Type B pancreatic cell (in vitro differentiated cells): ENCODE measurements around the gene SKAP1. TPM values are rescaled to one million over a fixed set of nuclear protein-coding genes. Genes with fewer than 3 reads are reported as not detected.

Experiments
- DNase-seq: peaks from one replicate; pipeline ENCODE4 v3.0.0; 2021; ENCODE audit warnings: mixed read lengths; ENCODE audit not compliant: unreplicated experiment; ENCODE audit errors: extremely low spot score
- H3K27ac Mint-ChIP-seq: 2 replicates; pipeline ENCODE4 v1.8.0; 2021; ENCODE audit warnings: mild to moderate bottlenecking, mixed read lengths
- H3K27me3 Mint-ChIP-seq: 2 replicates; pipeline ENCODE4 v1.8.0; 2021; ENCODE audit warnings: mixed read lengths
- H3K36me3 Mint-ChIP-seq: 2 replicates; pipeline ENCODE4 v1.8.0; 2021; ENCODE audit warnings: mixed read lengths
- H3K4me1 Mint-ChIP-seq: one replicate; pipeline ENCODE4 v1.8.0; 2021; ENCODE audit warnings: mixed read lengths; ENCODE audit not compliant: unreplicated experiment
- H3K4me3 Mint-ChIP-seq: 2 replicates; pipeline ENCODE4 v1.8.0; 2021; ENCODE audit warnings: mild to moderate bottlenecking, mixed read lengths
- H3K9me3 Mint-ChIP-seq: 2 replicates; pipeline ENCODE4 v1.8.0; 2021; ENCODE audit warnings: mixed read lengths
- total RNA-seq: library from RNA; stranded (reverse); gene quantifications from 2 replicates; pipeline ENCODE4 v1.2.1, GENCODE V29; 2021; ENCODE audit warnings: low replicate concordance
- TF ChIP-seq, protein P1 (sequence below): fragments of 200-600 bp; sonication (generic); conservative IDR thresholded peaks from 2 replicates; pipeline ENCODE4 v1.5.0; 2021; ENCODE audit warnings: antibody characterized with exemption, mild to moderate bottlenecking

SKAP1 gene
- total RNA-seq, 1 donor from 2014 or later = 0.43 TPM

GRCh38 chr17:48409607-48410006 lies 20.4 kb downstream of the SKAP1 start:
- no peaks in the 10 kb centered on the region for H3K36me3 Mint-ChIP-seq
- H3K9me3 Mint-ChIP-seq = no peaks in the 10 kb centered on the region
- peaks cover 24% of the 10 kb centered on the region for H3K27me3 Mint-ChIP-seq
- H3K4me1 Mint-ChIP-seq = no peaks in the 10 kb centered on the region
- TF ChIP-seq, protein P1, sequence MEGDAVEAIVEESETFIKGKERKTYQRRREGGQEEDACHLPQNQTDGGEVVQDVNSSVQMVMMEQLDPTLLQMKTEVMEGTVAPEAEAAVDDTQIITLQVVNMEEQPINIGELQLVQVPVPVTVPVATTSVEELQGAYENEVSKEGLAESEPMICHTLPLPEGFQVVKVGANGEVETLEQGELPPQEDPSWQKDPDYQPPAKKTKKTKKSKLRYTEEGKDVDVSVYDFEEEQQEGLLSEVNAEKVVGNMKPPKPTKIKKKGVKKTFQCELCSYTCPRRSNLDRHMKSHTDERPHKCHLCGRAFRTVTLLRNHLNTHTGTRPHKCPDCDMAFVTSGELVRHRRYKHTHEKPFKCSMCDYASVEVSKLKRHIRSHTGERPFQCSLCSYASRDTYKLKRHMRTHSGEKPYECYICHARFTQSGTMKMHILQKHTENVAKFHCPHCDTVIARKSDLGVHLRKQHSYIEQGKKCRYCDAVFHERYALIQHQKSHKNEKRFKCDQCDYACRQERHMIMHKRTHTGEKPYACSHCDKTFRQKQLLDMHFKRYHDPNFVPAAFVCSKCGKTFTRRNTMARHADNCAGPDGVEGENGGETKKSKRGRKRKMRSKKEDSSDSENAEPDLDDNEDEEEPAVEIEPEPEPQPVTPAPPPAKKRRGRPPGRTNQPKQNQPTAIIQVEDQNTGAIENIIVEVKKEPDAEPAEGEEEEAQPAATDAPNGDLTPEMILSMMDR = no peak
- no peak for DNase-seq
- no peak overlapping the region for H3K27ac Mint-ChIP-seq
- H3K4me3 Mint-ChIP-seq = no peak overlapping the region

DNA sequence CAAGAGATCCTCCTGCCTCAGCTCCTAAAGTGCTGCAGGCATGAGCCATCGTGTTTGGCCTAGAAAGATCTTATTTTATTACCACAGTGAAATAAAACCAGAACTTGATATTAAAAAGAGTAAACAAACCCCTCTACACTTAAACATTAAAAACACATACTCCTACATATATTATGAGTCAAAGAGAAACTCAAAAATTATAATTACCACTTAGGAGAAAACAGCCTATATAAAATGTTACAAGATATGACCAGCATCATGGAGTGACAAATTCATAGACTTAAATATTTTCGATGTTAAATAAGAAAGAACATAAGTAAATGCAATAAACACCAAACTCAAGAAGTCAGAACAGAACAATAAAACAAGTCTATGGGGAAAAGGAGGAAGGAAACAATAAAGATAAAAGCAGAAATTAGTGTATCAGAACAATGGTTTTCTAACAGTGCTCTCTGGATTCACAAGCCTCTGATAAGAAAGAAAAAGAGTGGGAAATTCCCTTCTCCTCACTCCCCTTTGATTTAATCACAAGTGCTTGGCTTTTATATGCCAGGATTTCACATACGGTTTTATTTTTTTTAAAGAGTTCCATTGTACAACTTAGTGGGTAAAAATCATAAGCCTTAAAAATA lies 23.0 kb downstream of the SKAP1 start:
- no peak overlapping the region for H3K4me3 Mint-ChIP-seq

DNA sequence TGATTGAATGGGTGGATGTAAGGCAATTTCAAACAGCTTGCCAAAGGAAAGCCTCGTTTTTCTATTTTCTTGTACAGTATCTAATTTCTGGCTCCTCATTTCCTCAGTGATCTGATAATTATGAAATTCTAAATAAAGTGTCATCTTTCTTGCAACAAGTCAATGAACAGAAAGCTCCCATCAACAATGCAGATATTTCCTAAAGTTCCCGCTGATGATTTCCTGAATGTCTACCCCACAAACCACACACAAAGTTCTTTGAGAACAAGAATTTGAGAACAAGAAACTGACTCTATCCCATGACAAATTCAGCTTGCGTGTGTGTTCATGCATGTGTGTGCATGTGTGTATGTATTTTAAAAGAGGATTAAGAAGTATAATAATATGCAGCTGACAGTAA lies 35.2 kb downstream of the SKAP1 start:
- no peak overlapping the region for H3K27ac Mint-ChIP-seq
- H3K4me1 Mint-ChIP-seq = peaks cover 4% of the 10 kb centered on the region
- TF ChIP-seq, protein P1 = no peak
- no peak overlapping the region for H3K4me3 Mint-ChIP-seq
- DNase-seq = no peak
- H3K27me3 Mint-ChIP-seq = peaks cover 23% of the 10 kb centered on the region
- no peaks in the 10 kb centered on the region for H3K9me3 Mint-ChIP-seq
- H3K36me3 Mint-ChIP-seq = no peaks in the 10 kb centered on the region

More for the DNA sequence above, 23.0 kb downstream of the SKAP1 start:
- TF ChIP-seq, protein P1 = no peak
- H3K27me3 Mint-ChIP-seq = peaks cover 18% of the 10 kb centered on the region
- no peaks in the 10 kb centered on the region for H3K4me1 Mint-ChIP-seq
- DNase-seq = no peak
- no peaks in the 10 kb centered on the region for H3K36me3 Mint-ChIP-seq
- H3K9me3 Mint-ChIP-seq = no peaks in the 10 kb centered on the region
- H3K27ac Mint-ChIP-seq = no peak overlapping the region

- DNase-seq = no peak
- no peaks in the 10 kb centered on the region for H3K36me3 Mint-ChIP-seq
- no peaks in the 10 kb centered on the region for H3K9me3 Mint-ChIP-seq
- TF ChIP-seq, protein P1 = no peak
- H3K27me3 Mint-ChIP-seq = peaks cover 26% of the 10 kb centered on the region
- no peak overlapping the region for H3K4me3 Mint-ChIP-seq
- no peak overlapping the region for H3K27ac Mint-ChIP-seq
- H3K4me1 Mint-ChIP-seq = peaks cover 11% of the 10 kb centered on the region
Measured at GRCh38 chr17:48393283-48393682, 36.7 kb downstream of the SKAP1 start.

DNA sequence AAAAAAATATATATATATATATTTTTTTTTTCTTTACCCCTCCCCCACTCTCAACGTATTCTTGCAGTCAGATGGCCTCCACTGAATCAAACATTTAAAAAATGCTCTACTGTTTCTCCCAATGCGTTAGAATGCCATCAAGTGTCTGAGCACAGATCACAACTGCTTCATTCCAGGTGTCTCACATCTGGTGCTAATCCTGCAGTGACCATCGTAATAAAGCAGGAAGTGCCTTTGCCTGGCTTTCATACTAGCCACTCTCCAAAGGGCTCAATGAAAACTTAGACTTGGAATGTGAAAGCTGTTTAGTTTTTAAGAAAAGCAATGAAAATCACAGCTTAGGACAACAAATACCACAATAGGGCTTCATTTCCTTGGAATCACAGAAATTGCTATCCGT lies 37.2 kb downstream of the SKAP1 start:
- peaks cover 11% of the 10 kb centered on the region for H3K4me1 Mint-ChIP-seq
- H3K27me3 Mint-ChIP-seq = peaks cover 26% of the 10 kb centered on the region
- H3K4me3 Mint-ChIP-seq = no peak overlapping the region
- H3K27ac Mint-ChIP-seq = no peak overlapping the region
- DNase-seq = no peak
- TF ChIP-seq, protein P1 = no peak
- no peaks in the 10 kb centered on the region for H3K36me3 Mint-ChIP-seq
- no peaks in the 10 kb centered on the region for H3K9me3 Mint-ChIP-seq

DNA sequence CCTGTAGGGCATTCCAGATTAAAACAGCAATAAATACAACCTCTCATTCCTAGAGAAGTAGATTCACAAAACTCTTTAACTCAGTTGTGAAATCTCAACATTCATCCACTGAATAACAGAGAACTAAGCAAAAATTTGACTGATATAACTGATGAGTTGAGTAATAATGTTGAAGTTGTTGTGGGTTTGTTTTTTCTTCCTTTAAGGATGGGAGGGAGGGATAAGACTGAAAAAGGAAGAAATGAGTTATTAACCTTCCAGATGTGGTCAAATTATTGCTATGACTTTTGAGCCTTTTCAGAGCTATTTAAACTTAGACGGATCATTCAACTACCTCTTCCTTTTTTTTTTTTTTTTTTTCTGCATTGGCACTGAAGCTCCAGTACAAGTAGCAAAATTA lies 38.6 kb downstream of the SKAP1 start:
- no peak overlapping the region for H3K27ac Mint-ChIP-seq
- no peaks in the 10 kb centered on the region for H3K36me3 Mint-ChIP-seq
- TF ChIP-seq, protein P1 = no peak
- H3K4me3 Mint-ChIP-seq = no peak overlapping the region
- peaks cover 11% of the 10 kb centered on the region for H3K4me1 Mint-ChIP-seq
- DNase-seq = no peak
- peaks cover 34% of the 10 kb centered on the region for H3K27me3 Mint-ChIP-seq
- no peaks in the 10 kb centered on the region for H3K9me3 Mint-ChIP-seq
